CD4-positive, alpha-beta T cell treated with Interleukin-4 for 4 hours (primary cell): ENCODE results near the gene CYGB.
A peak's percentile ranks its signal among the peaks of the same experiment; 100 is the strongest.
"Not testable (repeated sequence)": the region's sequence is repeated elsewhere in the genome, so short reads cannot be mapped to it uniquely, and the experiment has no call there.

Experiments used
- DNase-seq: peaks from one replicate; pipeline ENCODE4 v3.0.0-alpha.2; 2020

Gene CYGB

GRCh38 chr17:76535788-76536510, 1.6 kb downstream of the CYGB start:
- no peak for DNase-seq

GRCh38 chr17:76534831-76535732, 2.4 kb downstream of the CYGB start:
- DNase-seq, result no peak

- not testable (repeated sequence) for DNase-seq
Observed at GRCh38 chr17:76533640-76534359, 3.7 kb downstream of the CYGB start.

- DNase-seq, result no peak
Observed at GRCh38 chr17:76532072-76532651, 5.3 kb downstream of the CYGB start.

GRCh38 chr17:76531486-76532038, 5.9 kb downstream of the CYGB start:
- DNase-seq, result no peak

GRCh38 chr17:76530811-76531485, 6.6 kb downstream of the CYGB start:
- no peak for DNase-seq

- no peak for DNase-seq
Observed at GRCh38 chr17:76530095-76530723, 7.3 kb downstream of the CYGB start.

GRCh38 chr17:76529224-76530094, 8.1 kb downstream of the CYGB start:
- DNase-seq, result no peak

- no peak for DNase-seq
Observed at GRCh38 chr17:76528528-76529223, 8.8 kb downstream of the CYGB start.

- DNase-seq, result no peak
Observed at GRCh38 chr17:76528156-76528527, 9.4 kb downstream of the CYGB start.

- peak; percentile 41 for DNase-seq
Observed at GRCh38 chr17:76527430-76528111, 9.9 kb downstream of the CYGB start.

GRCh38 chr17:76527016-76527415, 10.5 kb downstream of the CYGB start:
- DNase-seq, result not testable (repeated sequence)

- DNase-seq, result not testable (repeated sequence)
Observed at GRCh38 chr17:76525513-76525833, 12.0 kb downstream of the CYGB start.

GRCh38 chr17:76524598-76525512, 12.7 kb downstream of the CYGB start:
- DNase-seq, result no peak

- peak; percentile 75 for DNase-seq
Observed at GRCh38 chr17:76523084-76524037, 14.1 kb downstream of the CYGB start.

GRCh38 chr17:76521683-76522082, 15.8 kb downstream of the CYGB start:
- DNase-seq, result not testable (repeated sequence)

- no peak for DNase-seq
Observed at GRCh38 chr17:76521262-76521661, 16.2 kb downstream of the CYGB start.
